Stimulated activated naive B cell treated with anti-CD40 and anti-IgM and Interleukin-4, amounts not matched to agents 10 μg/mL and 1 μg/mL and 100 μg/mL, for 72 hours (primary cell): Measurements from ENCODE around the gene CACNA1C.

Source experiments
- ATAC-seq, 2 donors: fragments of 150-1000 bp; cut with Tn5 transposase; replicated peaks; 2 replicates each; pipeline ENCODE4 v1.10.0; 2021; ENCODE audit warnings: moderate library complexity in 1 of 2
- DNase-seq: peaks from one replicate; pipeline ENCODE4 v3.0.0; 2021
- H3K27ac Mint-ChIP-seq: one replicate; pipeline ENCODE4 v1.8.0; 2022; ENCODE audit warnings: mild to moderate bottlenecking, mixed read lengths
- H3K27me3 Mint-ChIP-seq, 2 donors: one replicate each; pipeline ENCODE4 v1.8.0; 2022; ENCODE audit warnings: mixed read lengths in 2 of 2
- H3K36me3 Mint-ChIP-seq, 2 donors: one replicate each; pipeline ENCODE4 v1.8.0; 2022; ENCODE audit warnings: mixed read lengths in 2 of 2, mild to moderate bottlenecking in 1 of 2
- H3K4me1 Mint-ChIP-seq, 2 donors: one replicate each; pipeline ENCODE4 v1.8.0; 2022; ENCODE audit warnings: mixed read lengths in 2 of 2, mild to moderate bottlenecking in 1 of 2
- H3K4me3 Mint-ChIP-seq, 2 donors: one replicate each; pipeline ENCODE4 v1.8.0; 2022; ENCODE audit warnings: mild to moderate bottlenecking in 2 of 2, mixed read lengths in 2 of 2, moderate library complexity in 1 of 2
- H3K9me3 Mint-ChIP-seq, 2 donors: one replicate each; pipeline ENCODE4 v1.8.0; 2022; ENCODE audit warnings: mixed read lengths in 2 of 2, mild to moderate bottlenecking in 1 of 2

The CACNA1C gene

DNA sequence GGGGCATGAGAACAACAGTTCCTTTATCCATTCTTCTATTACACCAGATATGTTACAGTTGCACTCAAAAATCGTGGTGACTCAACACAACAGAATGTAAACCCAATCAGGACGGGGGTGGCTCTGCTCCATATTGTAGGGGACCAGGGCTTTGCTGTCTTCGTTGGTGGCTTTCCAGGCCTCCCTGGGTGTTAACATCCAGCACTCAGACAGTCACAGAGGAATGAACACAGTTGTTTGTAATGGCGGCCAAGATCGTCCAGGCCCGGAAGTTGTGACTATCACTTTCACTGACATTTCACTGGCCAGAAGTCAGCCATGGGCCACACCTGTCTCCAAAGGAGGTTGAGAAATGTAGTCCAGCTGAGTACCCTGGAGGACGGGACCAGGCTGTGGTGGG is 204.1 kb downstream of the CACNA1C start:
- H3K4me1 Mint-ChIP-seq = peaks cover 3 to 8% of the 10 kb centered on the region in 2 donors
- no peaks in the 10 kb centered on the region for H3K27me3 Mint-ChIP-seq
- H3K27ac Mint-ChIP-seq = no peak overlapping the region
- H3K4me3 Mint-ChIP-seq = no peak overlapping the region
- DNase-seq (no peak), ATAC-seq (no peak)
- no peaks in the 10 kb centered on the region for H3K36me3 Mint-ChIP-seq
- peaks cover 0 to 5% of the 10 kb centered on the region in 2 donors for H3K9me3 Mint-ChIP-seq

DNA sequence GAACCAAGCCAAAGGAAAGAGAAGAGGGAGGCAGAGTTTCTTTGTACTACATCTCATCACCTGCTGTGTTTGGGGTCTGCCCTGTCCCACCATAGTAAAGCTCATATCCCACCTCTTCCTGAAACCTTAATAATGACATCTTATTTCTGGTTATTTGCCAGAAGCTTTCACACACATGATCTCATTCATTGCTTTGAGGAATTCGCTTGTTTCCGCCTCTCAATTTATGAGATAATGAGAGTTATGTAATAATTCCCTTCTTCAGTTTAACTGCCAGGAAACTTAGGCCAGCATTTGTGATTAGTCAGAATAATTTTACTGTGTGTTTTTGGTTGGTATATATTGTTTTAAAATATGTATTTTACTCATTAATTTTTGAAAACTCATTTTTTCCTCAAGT is 205.2 kb downstream of the CACNA1C start:
- peaks cover 0 to 5% of the 10 kb centered on the region in 2 donors for H3K9me3 Mint-ChIP-seq
- H3K4me3 Mint-ChIP-seq = no peak overlapping the region

DNA sequence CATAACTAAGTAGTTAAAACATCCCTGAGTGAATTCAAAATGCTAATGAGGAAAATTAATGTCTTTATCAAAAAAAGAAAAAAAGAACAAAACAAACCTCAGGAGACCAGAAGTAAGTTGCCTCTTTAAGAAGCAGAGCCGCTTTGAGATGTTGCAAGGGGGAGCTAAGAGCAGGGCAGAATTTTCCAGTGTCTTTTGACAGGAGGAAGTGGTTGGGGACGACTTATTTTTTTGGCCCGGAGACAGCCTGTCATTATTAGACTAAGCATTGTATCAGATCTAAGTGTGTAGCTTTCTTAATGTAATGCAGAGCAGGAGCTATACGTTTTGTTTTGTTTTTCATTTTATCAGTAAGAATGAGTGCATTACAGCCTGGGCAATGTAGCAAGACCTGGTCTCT is 206.6 kb downstream of the CACNA1C start:
- Mint-ChIP-seq H3K27ac (no peak overlapping the region), H3K4me3 (no peak overlapping the region), H3K4me1 (peaks cover 3 to 8% of the 10 kb centered on the region in 2 donors), H3K9me3 (peaks cover 0 to 5% of the 10 kb centered on the region in 2 donors), H3K27me3 (no peaks in the 10 kb centered on the region), H3K36me3 (no peaks in the 10 kb centered on the region)
- ATAC-seq (no peak), DNase-seq (no peak)

More for the DNA sequence above, 205.2 kb downstream of the CACNA1C start:
- Mint-ChIP-seq H3K4me1 (peaks cover 3 to 8% of the 10 kb centered on the region in 2 donors), H3K27ac (no peak overlapping the region), H3K36me3 (no peaks in the 10 kb centered on the region), H3K27me3 (no peaks in the 10 kb centered on the region)
- DNase-seq (no peak), ATAC-seq (no peak)

DNA sequence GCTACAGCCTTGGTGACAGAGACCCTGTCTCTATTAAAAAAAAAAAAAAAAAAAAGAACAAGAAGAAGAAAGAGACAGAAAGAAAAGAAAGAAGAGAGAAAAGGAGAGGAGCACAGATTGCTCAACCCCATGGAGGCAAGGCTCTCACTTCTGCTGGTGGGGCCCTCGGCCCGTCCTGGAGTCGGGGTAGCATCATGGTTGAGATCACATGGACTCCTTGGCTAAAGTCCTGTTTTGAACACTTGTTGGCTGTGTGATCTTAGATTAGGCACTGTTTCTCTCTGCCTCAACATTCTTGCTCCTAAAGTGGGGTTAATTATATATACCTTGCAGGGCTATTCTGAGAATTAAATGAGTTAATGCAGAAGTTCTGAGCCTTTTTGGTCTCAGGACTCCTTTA is 207.7 kb downstream of the CACNA1C start:
- Mint-ChIP-seq H3K27me3 (no peaks in the 10 kb centered on the region), H3K9me3 (peaks cover 0 to 5% of the 10 kb centered on the region in 2 donors), H3K4me3 (no peak overlapping the region), H3K27ac (no peak overlapping the region), H3K36me3 (no peaks in the 10 kb centered on the region), H3K4me1 (peaks cover 3 to 8% of the 10 kb centered on the region in 2 donors)
- no peak for DNase-seq
- ATAC-seq = no peak

- DNase-seq (no peak), ATAC-seq (no peak)
- Mint-ChIP-seq H3K36me3 (no peaks in the 10 kb centered on the region), H3K27me3 (no peaks in the 10 kb centered on the region), H3K9me3 (no peaks in the 10 kb centered on the region), H3K27ac (no peak overlapping the region), H3K4me1 (peaks cover 3 to 8% of the 10 kb centered on the region in 2 donors), H3K4me3 (no peak overlapping the region)
These were observed 208.9 kb downstream of the CACNA1C start for GRCh38 chr12:2261708-2262107.

DNA sequence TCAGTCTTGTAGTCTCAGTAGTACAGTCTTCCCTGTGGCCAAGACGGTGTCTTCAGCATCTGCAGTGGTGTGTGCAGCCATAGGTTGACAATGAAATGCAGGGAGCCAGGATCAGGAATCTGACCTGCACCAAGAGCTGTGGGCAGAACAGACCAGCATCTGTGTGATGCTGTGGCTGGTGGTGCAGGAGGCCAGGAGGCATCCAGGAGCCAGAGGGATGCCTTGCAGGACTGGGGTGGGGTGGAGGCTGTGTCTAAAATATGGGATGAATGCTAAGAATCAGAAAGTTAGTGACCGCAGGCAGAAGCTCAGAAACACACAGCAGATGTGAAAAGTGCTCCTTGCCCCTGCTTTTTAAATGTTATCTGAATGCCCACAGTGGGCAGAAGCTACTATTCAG is 209.7 kb downstream of the CACNA1C start:
- no peaks in the 10 kb centered on the region for H3K27me3 Mint-ChIP-seq
- no peak for ATAC-seq
- H3K4me3 Mint-ChIP-seq = no peak overlapping the region
- no peak for DNase-seq
- peaks cover 3 to 8% of the 10 kb centered on the region in 2 donors for H3K4me1 Mint-ChIP-seq
- H3K27ac Mint-ChIP-seq = no peak overlapping the region
- H3K9me3 Mint-ChIP-seq = no peaks in the 10 kb centered on the region
- H3K36me3 Mint-ChIP-seq = no peaks in the 10 kb centered on the region

DNA sequence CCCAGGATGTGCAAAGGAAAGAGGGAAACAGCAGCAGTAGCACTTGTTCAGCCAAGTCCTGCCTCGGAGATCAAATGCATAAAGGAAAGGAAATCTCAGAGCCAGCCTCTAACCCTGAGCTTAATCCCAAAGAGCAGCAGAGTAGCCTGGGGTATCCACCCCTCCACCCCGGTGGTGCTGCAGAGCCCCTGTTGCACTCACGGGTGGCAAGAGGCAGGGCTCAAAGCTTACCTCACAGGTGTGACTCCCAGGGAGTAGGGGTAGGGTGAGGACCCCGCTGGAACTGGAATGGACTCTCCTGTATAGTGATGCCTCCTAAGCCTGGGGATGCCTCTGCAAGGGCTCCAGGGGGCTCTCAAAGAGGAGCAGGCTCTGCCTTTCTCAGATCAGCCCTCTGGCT is 211.1 kb downstream of the CACNA1C start:
- Mint-ChIP-seq H3K27ac (no peak overlapping the region), H3K4me1 (peaks cover 3 to 8% of the 10 kb centered on the region in 2 donors), H3K9me3 (no peaks in the 10 kb centered on the region), H3K27me3 (no peaks in the 10 kb centered on the region), H3K4me3 (no peak overlapping the region), H3K36me3 (no peaks in the 10 kb centered on the region)
- ATAC-seq (no peak), DNase-seq (no peak)

DNA sequence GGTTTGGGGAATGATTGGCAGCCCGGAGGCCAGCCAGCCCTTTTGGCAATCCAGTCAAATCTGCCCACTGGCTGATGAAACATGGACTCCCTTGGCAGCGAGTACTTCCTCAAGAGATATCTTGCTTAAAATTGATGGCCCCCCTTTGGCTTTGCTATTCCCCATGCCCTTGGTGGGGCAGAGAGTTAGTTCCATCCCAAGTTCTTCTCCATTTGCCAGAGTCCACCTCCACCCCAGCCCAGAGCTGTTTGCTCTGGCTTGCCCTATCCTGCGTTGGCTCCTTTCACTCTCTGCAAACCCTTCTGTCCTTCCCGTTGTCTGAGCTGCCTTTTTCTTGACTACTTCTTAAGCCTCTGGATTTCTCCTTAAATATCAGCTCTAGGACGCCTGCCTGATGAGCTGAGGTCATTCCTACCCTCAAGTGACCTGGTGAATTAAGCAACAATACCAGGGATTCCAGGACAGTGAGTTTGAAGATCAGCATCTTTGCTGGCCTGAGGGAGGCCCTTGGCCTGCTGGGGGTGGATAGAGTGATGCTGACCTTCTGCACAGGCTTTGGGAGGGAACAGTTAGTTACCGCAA is 212.0 kb downstream of the CACNA1C start:
- ATAC-seq = no peak
- no peak overlapping the region for H3K4me3 Mint-ChIP-seq

DNA sequence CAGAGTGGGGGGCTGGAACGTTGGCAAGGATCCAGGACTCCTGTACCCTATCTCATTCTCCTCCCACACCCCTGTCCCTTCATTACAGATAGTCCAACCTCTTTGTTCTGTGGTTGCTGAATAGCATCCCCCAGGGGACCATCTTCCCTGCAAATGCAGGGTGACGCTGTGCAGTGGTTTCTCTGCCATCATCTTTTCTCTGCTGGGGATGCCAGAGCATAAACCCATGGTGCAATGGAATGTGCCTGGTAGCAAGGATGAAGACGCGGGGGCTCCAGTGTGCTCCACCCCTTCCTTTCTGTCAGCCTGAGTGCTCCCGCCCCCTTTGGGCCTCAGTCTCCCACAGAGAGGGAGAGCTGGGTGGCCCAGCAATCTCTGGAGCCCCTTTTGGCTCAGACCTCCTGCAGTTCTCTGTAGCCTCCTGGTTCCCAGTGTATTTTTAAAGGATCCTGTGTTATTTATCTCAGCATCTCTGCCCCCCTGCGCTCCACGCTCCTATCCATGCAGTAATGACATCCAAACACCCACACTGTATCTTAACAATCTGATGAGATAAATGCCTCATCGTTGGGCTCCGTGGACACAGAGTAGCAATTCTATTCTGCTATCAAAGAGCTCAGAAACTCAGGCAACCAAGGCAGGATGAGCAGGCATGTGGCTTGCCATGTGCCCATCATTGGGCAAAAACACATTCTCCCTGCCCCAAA is 212.8 kb downstream of the CACNA1C start:
- H3K27ac Mint-ChIP-seq = no peak overlapping the region
- H3K9me3 Mint-ChIP-seq = no peaks in the 10 kb centered on the region
- ATAC-seq = no peak
- no peaks in the 10 kb centered on the region for H3K27me3 Mint-ChIP-seq
- H3K4me1 Mint-ChIP-seq = no peaks in the 10 kb centered on the region
- no peak for DNase-seq
- no peak overlapping the region for H3K4me3 Mint-ChIP-seq
- H3K36me3 Mint-ChIP-seq = no peaks in the 10 kb centered on the region

More for the DNA sequence above, 212.0 kb downstream of the CACNA1C start:
- Mint-ChIP-seq H3K27me3 (no peaks in the 10 kb centered on the region), H3K27ac (no peak overlapping the region), H3K9me3 (no peaks in the 10 kb centered on the region), H3K4me1 (no peaks in the 10 kb centered on the region), H3K36me3 (no peaks in the 10 kb centered on the region)
- no peak for DNase-seq

GRCh38 chr12:2266666-2267620 is 214.2 kb downstream of the CACNA1C start:
- Mint-ChIP-seq H3K9me3 (no peaks in the 10 kb centered on the region), H3K4me1 (no peaks in the 10 kb centered on the region), H3K36me3 (no peaks in the 10 kb centered on the region), H3K27me3 (no peaks in the 10 kb centered on the region), H3K27ac (no peak overlapping the region), H3K4me3 (no peak overlapping the region)
- no peak for DNase-seq
- ATAC-seq = no peak

DNA sequence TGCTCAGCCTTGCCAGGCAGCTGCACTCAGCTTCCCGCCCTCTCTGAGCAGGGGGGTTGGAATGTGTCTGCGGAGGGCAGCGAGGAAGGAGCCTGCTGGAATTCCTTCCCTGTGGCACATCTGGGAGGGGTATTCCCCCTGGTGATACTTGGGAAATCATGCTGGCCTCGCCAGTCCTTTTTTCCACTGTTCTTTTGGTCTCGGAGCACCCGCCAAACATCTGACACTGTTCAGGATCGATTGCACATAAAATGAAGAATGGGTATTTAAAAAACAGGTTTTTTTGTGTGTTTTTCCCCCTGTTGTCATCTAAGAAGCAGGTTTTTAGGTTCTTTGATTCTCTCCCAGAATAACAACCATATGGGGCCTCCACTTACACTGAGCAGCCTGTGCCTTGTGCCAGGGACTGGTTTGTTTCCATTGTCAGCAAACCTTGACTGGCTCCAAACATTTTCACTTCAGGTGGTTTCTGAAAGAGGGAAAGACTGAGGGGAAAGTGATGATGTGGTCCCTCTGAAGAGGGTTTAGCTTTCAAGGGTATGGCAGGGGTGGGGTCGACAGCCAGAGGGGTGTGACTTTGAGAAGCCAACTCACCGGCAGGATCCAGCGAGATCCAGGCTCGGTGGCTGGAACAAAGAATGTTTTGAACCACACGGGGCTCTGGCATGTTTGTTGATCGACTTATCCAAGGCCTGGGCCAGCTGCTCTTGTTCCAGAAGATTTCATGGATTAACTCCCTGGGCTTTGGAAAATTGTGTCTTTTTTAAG is 215.1 kb downstream of the CACNA1C start:
- no peak overlapping the region for H3K4me3 Mint-ChIP-seq
- H3K27me3 Mint-ChIP-seq = no peaks in the 10 kb centered on the region
- H3K36me3 Mint-ChIP-seq = no peaks in the 10 kb centered on the region
- H3K4me1 Mint-ChIP-seq = no peaks in the 10 kb centered on the region
- H3K27ac Mint-ChIP-seq = no peak overlapping the region
- DNase-seq = no peak
- H3K9me3 Mint-ChIP-seq = no peaks in the 10 kb centered on the region
- ATAC-seq = no peak

GRCh38 chr12:2268471-2269286 is 215.9 kb downstream of the CACNA1C start:
- H3K27me3 Mint-ChIP-seq = no peaks in the 10 kb centered on the region
- no peak overlapping the region for H3K4me3 Mint-ChIP-seq
- H3K27ac Mint-ChIP-seq = no peak overlapping the region
- DNase-seq (no peak), ATAC-seq (no peak)
- no peaks in the 10 kb centered on the region for H3K9me3 Mint-ChIP-seq
- no peaks in the 10 kb centered on the region for H3K36me3 Mint-ChIP-seq
- no peaks in the 10 kb centered on the region for H3K4me1 Mint-ChIP-seq

DNA sequence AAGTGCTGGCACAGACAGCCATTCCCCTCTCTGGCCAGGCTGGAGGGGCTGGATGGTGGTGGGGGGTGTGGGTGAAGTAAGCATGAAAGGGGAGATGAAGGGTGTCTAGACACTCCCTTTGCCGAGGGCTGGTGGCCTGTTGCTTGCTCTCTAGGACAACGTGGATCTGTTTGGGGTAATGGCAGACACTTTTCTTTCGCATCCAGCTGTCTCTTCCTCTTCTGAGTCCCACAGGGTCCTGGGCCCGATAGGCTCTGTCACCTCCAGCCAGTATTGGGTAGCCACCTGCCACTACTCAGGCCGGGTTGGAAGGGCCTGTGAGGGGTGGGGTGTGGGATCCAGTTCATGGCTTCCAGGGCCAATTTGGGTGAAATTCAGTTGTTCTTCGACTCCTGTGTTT is 218.1 kb downstream of the CACNA1C start:
- Mint-ChIP-seq H3K4me3 (no peak overlapping the region), H3K4me1 (no peaks in the 10 kb centered on the region), H3K27me3 (no peaks in the 10 kb centered on the region), H3K36me3 (no peaks in the 10 kb centered on the region), H3K27ac (peak overlapping the region; percentile 56), H3K9me3 (no peaks in the 10 kb centered on the region)
- ATAC-seq (no peak), DNase-seq (no peak)
